Measurements from ENCODE around the gene TMEM134. TPM values are rescaled to one million over a fixed set of nuclear protein-coding genes. Genes with fewer than 3 reads are reported as not detected.
A peak's percentile ranks its signal among the peaks of the same experiment; 100 is the strongest.

Gene TMEM134
- total and polyA plus RNA-seq, 2 of the 4 experiments (the other 2 are of a cell fraction): 12.5 to 55.0 TPM

- Histone ChIP-seq H3K4me2 (ENCODE audit: low read depth, low read length) (peak overlapping the region; percentile 74), H4K91ac (ENCODE audit: insufficient read depth, low read depth, low read length) (peak overlapping the region; percentile 93), H3K4ac (ENCODE audit: low read depth, low read length) (peak overlapping the region; percentile 94), H2BK120ac (ENCODE audit: low read depth, low read length) (peak overlapping the region; percentile 61; the same call in 1 of the 2 replicates), H4K5ac (ENCODE audit: low read depth, low read length) (peak overlapping the region; percentile 60), H2AK9ac (replicated peaks; ENCODE audit: low read depth, low read length, poor library complexity) (peak overlapping the region; percentile 94), H3K9me1 (ENCODE audit: insufficient read depth, low read length) (peaks cover 9% of the 10 kb centered on the region), H3K36me3 (ENCODE audit: control insufficient read depth, insufficient read depth, low read length) (peaks cover 2% of the 10 kb centered on the region; the same call in 1 of the 2 replicates), H2BK5ac (ENCODE audit: low read depth, low read length, poor library complexity, severe bottlenecking) (peak overlapping the region; percentile 35), H2BK20ac (ENCODE audit: low read depth, low read length) (no peak overlapping the region; the same call in 1 of the 2 replicates), H3K27me3 (ENCODE audit: control insufficient read depth, insufficient read depth, low read length) (peaks cover 3% of the 10 kb centered on the region), H3K27ac (ENCODE audit: insufficient read depth, low read length) (peak overlapping the region; percentile 38), H3K4me1 (ENCODE audit: control insufficient read depth, insufficient read depth, low read length) (peaks cover 4% of the 10 kb centered on the region), H3K9me3 (ENCODE audit: control insufficient read depth, insufficient read depth, low read length) (no peaks in the 10 kb centered on the region), H3K9ac (ENCODE audit: low read depth, low read length) (peak overlapping the region; percentile 71), H3K79me1 (ENCODE audit: low read depth in 1 of 2, low read length in 2 of 2) (peaks cover 4 to 19% of the 10 kb centered on the region in 2 experiments; a peak in 2 of 4 replicates), H2AFZ (replicated peaks; ENCODE audit: low read length, poor library complexity) (peak overlapping the region; percentile 100), H3K23ac (ENCODE audit: low read depth, low read length) (peak overlapping the region; percentile 86), H3K18ac (ENCODE audit: low read depth, low read length) (peak overlapping the region; percentile 16), H4K20me1 (ENCODE audit: insufficient read depth, low read length) (no peaks in the 10 kb centered on the region), H2BK15ac (ENCODE audit: low read depth, low read length) (no peak overlapping the region), H4K8ac (ENCODE audit: low read depth in 2 of 2, low read length in 2 of 2) (peak overlapping the region; percentile 100), H2AK5ac (ENCODE audit: low read depth, low read length) (peak overlapping the region; percentile 87; the same call in 1 of the 2 replicates), H3K14ac (replicated peaks; ENCODE audit: low read depth, low read length) (peak overlapping the region; percentile 98), H3K4me3 (ENCODE audit: insufficient read depth, low read depth, low read length) (peak overlapping the region; percentile 45), H3K56ac (ENCODE audit: extremely low read depth, insufficient read depth, low read length) (peak overlapping the region; percentile 42)
- CTCF ChIA-PET: interaction anchor here (0.7 to 1.5 kb wide), 2 partner anchors 68 to 117 kb away, joined by 3 read pairs; partner anchors contain the start of gene PPP1CA
- DNase-seq (no peak), ATAC-seq (ENCODE audit: low read depth) (no peak)
- POLR2A ChIA-PET (ENCODE audit: unreplicated experiment): interaction anchor here (0.6 to 1.3 kb wide), 2 partner anchors 20 to 68 kb away, joined by 3 to 4 read pairs; partner anchors contain the start of gene PPP1CA
- BruUV-seq (replicated peaks): no TSS peak
- intact Hi-C loops (cut with micrococcal nuclease) (no loop called here), in situ Hi-C loops (cut with MboI; ENCODE audit: low sequenced_read_pairs) (no loop called here), dilution Hi-C loops (cut with HindIII; ENCODE audit: low sequenced_read_pairs, unreplicated experiment) (no loop called here)
- WGBS, 2 experiments (ENCODE audit: extremely low coverage in 2 of 2, insufficient read length in 1 of 2): 13% methylated on average over 6 of the region's 9 CpGs; no CpG with 5 or more reads in 1 of the 2 experiments
- TF ChIP-seq POLR2A (IDR thresholded peaks at IDR 0.05; ENCODE audit: low read depth, low read length) (no peak), USF2 (IDR thresholded peaks at IDR 0.05; ENCODE audit: low read depth, low read length) (no peak), RAD21 (IDR thresholded peaks at IDR 0.05; ENCODE audit: low read length) (no peak), CEBPB (IDR thresholded peaks at IDR 0.05; ENCODE audit: low read depth, low read length) (no peak), CTCF (conservative IDR thresholded peaks at IDR 0.05; ENCODE audit: low read depth, low read length) (no peak), CHD1 (IDR thresholded peaks at IDR 0.05; ENCODE audit: low read depth, low read length) (no peak), BHLHE40 (IDR thresholded peaks at IDR 0.05; ENCODE audit: low read depth, low read length) (no peak), ELK1 (IDR thresholded peaks at IDR 0.05; ENCODE audit: borderline replicate concordance, low read depth, low read length) (no peak), RFX5 (IDR thresholded peaks at IDR 0.05; ENCODE audit: low read depth, low read length) (no peak), SMC3 (IDR thresholded peaks at IDR 0.05; ENCODE audit: low read depth, low read length) (no peak)
These were observed 409 bp upstream of the TMEM134 start for GRCh38 chr11:67469508-67469811.

Measured in IMR-90 (cell line).